ENCODE results near the gene ROBO3.

GRCh38 chr11:124841201-124841600 is 24.0 kb upstream of the ROBO3 start:
- no peak for TF ChIP-seq CTCF (IDR thresholded peaks at IDR 0.05; ENCODE audit: borderline replicate concordance, extremely low read depth, low read length, poor library complexity, severe bottlenecking)
- TF ChIP-seq EZH2 (IDR thresholded peaks at IDR 0.05; ENCODE audit: borderline replicate concordance, low read depth, low read length, severe bottlenecking) = no peak

All from DND-41 (cell line).